Cardiac muscle cell (in vitro differentiated cells and primary cell): ENCODE data around the gene RETREG1. TPM values are rescaled to one million over a fixed set of nuclear protein-coding genes. Genes with fewer than 3 reads are reported as not detected.

Experiments
- DNase-seq, 2 donors: peaks; one replicate each; pipeline versions ENCODE4 v3.0.0 to v3.0.0-alpha.2; 2010 to 2017; ENCODE audit warnings: low read depth in 1 of 2, low spot score in 1 of 2
- H3K27ac ChIP-seq: fragments of 200-600 bp; sonication (generic); 2 replicates; pipeline ENCODE4 v1.5.1; 2016
- H3K27me3 ChIP-seq: fragments of 200-600 bp; sonication (generic); 2 replicates; pipeline ENCODE4 v1.6.0; 2016; ENCODE audit warnings: control low read depth
- H3K36me3 ChIP-seq: fragments of 200-600 bp; sonication (generic); 2 replicates; pipeline ENCODE4 v1.5.1; 2016; ENCODE audit warnings: control low read depth
- H3K4me1 ChIP-seq: fragments of 200-600 bp; sonication (generic); 2 replicates; pipeline ENCODE4 v1.8.1; 2017; ENCODE audit warnings: low read depth, mild to moderate bottlenecking, mixed run types
- H3K4me3 ChIP-seq: fragments of 200-600 bp; sonication (generic); 2 replicates; pipeline ENCODE4 v1.5.1; 2016; ENCODE audit warnings: mild to moderate bottlenecking
- H3K9me3 ChIP-seq: fragments of 200-600 bp; sonication (generic); 2 replicates; pipeline ENCODE4 v1.5.1; 2017; ENCODE audit warnings: low read depth, mild to moderate bottlenecking, control low read depth
- CTCF ChIP-seq: IDR thresholded peaks from 2 replicates; pipeline ENCODE4 v1.5.1; 2012; ENCODE audit warnings: low read depth, mild to moderate bottlenecking, low read length
- polyA plus RNA-seq: library from polyadenylated mRNA; unstranded; fragments of >200 nt; fragmentation: Nextera tagmentation; extraction: Ambion mirVana; gene quantifications from 2 replicates; pipeline ENCODE4 v1.2.1, GENCODE V29; 2016
- total RNA-seq: library from RNA; depleted of rRNA; stranded (reverse); fragments of >200 nt; gene quantifications from 2 replicates; pipeline ENCODE4 v1.2.3, GENCODE V29; 2016

RETREG1 gene
- total and polyA plus RNA-seq, 2 experiments from 2014 or later, result 14.0 to 39.2 TPM

GRCh38 chr5:16573401-16573800 lies 43.4 kb downstream of the RETREG1 start:
- Histone ChIP-seq H3K36me3 (no peaks in the 10 kb centered on the region), H3K4me3 (no peak overlapping the region), H3K9me3 (no peaks in the 10 kb centered on the region), H3K27ac (no peak overlapping the region), H3K27me3 (no peaks in the 10 kb centered on the region), H3K4me1 (no peaks in the 10 kb centered on the region)
- DNase-seq, result no peak
- no peak for TF ChIP-seq CTCF

GRCh38 chr5:16572289-16573015 lies 44.3 kb downstream of the RETREG1 start:
- DNase-seq, result no peak
- H3K4me3 ChIP-seq, result no peak overlapping the region
- TF ChIP-seq CTCF, result no peak
- no peaks in the 10 kb centered on the region for H3K9me3 ChIP-seq
- no peaks in the 10 kb centered on the region for H3K36me3 ChIP-seq
- H3K4me1 ChIP-seq, result no peaks in the 10 kb centered on the region
- no peak overlapping the region for H3K27ac ChIP-seq
- no peaks in the 10 kb centered on the region for H3K27me3 ChIP-seq

- Histone ChIP-seq H3K27ac (no peak overlapping the region), H3K4me3 (no peak overlapping the region), H3K4me1 (no peaks in the 10 kb centered on the region), H3K9me3 (no peaks in the 10 kb centered on the region), H3K27me3 (no peaks in the 10 kb centered on the region), H3K36me3 (no peaks in the 10 kb centered on the region)
- TF ChIP-seq CTCF, result no peak
- DNase-seq, result no peak
Observed at GRCh38 chr5:16571016-16571415, 45.8 kb downstream of the RETREG1 start.

GRCh38 chr5:16570121-16570815 lies 46.5 kb downstream of the RETREG1 start:
- Histone ChIP-seq H3K4me1 (no peaks in the 10 kb centered on the region), H3K27ac (no peak overlapping the region)
- DNase-seq, result peak in 1 of 2 donors; percentile 64

More at GRCh38 chr5:16570121-16570815, 46.5 kb downstream of the RETREG1 start:
- Histone ChIP-seq H3K9me3 (no peaks in the 10 kb centered on the region), H3K4me3 (no peak overlapping the region), H3K27me3 (no peaks in the 10 kb centered on the region), H3K36me3 (no peaks in the 10 kb centered on the region)
- TF ChIP-seq CTCF, result no peak
